Measurements from ENCODE around the gene ZNF654.

Gene ZNF654

DNA sequence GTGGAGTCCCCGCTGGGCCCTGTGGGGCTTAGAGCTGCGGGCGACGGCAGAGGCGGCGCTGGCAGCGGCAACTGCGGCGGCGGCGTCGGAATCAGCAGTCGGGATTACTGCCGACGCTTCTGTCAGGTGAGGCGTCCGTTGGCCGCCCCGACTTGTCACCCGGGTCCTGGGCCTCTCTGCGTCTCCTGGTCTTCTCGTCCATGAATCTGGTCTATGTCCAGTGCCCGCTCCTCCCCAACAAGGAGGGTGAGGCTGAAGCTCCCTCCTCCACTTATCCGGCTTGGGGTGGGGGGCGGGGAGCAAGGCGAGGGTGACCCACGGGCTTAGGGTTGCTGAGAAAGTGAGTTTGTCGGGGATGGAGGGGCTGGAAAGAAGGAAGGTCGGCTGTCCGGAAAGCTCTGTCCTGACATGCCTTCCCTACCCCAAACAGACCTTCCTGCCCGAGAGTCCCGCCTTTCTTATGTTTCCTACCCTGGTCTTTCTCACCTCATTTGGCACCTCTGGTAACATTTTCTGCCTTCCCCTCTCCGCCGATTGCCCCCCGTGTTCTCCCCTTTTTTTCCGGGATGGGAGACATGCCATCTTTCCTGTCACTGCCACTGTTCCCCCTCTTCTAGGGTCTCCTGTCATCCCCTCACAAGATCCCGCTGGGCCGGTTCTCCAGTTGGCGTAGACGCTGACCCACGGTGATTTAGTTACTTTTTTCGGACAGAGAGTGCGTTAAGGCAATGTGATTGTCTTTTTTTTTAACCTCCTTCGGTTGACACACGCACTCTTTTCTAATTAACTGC, 520 bp downstream of the ZNF654 start:
- H3K27ac ChIP-seq: peak overlapping the region; percentile 92
- TF ChIP-seq CTCF (conservative IDR thresholded peaks at IDR 0.05) (no peak), ZFX (IDR thresholded peaks at IDR 0.05) (no peak)

DNA sequence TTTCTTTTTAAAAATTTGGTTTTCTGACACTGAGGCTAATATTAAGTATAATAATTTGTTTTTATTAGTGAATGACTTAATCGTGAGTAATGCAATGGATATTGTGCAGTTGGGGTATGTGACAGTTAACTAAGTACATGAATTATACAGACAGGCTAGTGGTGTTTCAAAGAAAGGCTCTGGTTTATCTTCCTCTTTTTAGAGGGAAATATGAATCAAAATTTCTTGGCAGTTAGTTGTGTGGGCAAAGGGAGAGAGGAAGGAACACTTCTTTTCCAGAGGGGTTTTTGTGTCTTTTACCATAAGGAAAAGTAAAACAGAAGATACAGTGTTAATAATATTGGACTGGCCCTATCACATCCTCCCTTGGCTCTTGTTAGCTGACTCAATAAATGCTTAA, 2.7 kb downstream of the ZNF654 start:
- TF ChIP-seq ZFX (IDR thresholded peaks at IDR 0.05) (no peak), CTCF (conservative IDR thresholded peaks at IDR 0.05) (no peak)
- H3K27ac ChIP-seq: no peak overlapping the region

DNA sequence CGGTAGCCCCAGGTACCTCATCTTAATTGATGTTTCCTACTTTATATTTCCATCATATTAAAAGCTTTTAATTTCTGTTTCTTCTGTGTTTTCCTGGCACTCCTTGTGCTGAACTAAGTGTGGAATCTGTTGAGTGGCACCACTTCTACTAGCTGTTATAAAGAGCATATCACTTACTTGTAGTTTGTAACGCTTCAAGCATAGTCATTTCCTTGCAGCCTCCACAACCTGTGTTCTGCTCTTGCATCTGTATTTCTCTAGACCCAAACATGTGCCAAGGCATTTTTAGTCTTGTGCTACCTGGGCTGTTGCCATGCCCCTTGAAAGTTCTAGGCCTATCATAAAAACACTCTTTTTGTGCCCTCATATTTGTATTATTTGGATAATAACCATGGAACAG, 16.0 kb downstream of the ZNF654 start:
- TF ChIP-seq CTCF (conservative IDR thresholded peaks at IDR 0.05) (no peak), ZFX (IDR thresholded peaks at IDR 0.05) (no peak)
- H3K27ac ChIP-seq: no peak overlapping the region

DNA sequence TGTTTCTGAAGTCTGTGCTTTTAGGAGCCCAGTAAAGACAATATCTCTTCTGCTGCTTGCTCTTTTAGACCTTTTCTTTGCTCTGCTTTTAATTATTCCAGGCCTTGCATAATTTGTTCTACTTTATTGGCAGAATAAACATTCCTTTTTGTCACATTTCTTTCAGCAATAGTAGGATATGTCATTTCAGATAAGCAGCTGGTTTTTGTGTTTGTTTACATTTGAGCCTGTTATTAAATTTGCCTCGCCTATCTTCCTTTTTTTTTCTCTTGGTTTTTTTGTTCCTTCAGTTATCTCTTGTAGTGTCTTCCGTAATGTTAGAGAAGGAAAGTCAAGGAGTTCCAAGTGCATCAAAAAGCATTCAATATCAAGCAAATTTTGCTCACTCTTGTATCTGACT, 16.4 kb downstream of the ZNF654 start:
- no peak overlapping the region for H3K27ac ChIP-seq
- TF ChIP-seq ZFX (IDR thresholded peaks at IDR 0.05) (no peak), CTCF (conservative IDR thresholded peaks at IDR 0.05) (no peak)

DNA sequence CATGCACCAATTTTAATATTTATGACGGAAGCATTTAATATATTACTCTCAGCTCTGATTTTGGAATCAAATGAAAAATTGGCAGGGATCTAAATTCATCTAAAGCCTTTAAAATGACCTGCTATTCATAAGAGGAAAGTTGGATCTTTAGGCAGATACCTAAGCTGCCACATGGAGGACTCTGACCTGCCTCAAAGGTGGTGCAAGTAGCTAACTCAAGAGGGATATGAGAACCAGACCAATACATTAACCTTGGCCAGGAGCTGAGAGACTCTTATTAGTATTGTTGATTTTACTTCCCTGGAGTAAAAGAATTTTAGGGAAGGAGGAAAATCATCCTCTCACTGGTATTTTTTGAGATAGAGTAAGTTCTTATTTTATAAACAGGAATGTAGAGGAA, 17.7 kb downstream of the ZNF654 start:
- no peak for TF ChIP-seq CTCF (conservative IDR thresholded peaks at IDR 0.05)
- H3K27ac ChIP-seq: no peak overlapping the region

GRCh38 chr3:88078932-88079331, 19.9 kb downstream of the ZNF654 start:
- TF ChIP-seq CTCF (conservative IDR thresholded peaks at IDR 0.05) (no peak), ZFX (IDR thresholded peaks at IDR 0.05) (no peak)
- no peak overlapping the region for H3K27ac ChIP-seq

DNA sequence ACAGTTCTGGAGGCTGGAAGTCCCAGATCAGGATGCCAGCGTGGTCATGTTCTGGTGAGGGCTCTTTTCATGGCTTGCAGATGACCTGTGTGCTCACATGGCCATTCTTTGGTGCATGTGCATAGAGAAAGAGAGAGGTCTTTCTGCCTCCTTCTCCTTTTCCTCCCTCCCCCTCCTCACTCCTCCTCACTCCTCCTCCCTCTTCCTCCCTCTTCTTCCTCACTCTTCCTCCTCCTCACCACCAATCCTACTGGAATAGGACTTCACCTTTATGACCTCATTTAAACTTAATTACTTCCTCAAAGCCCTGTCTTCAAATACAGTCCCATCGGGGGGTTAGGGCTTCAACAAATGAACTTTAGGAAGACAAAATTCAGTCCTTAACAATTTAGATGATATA, 23.8 kb downstream of the ZNF654 start:
- H3K27ac ChIP-seq: no peak overlapping the region
- TF ChIP-seq ZFX (IDR thresholded peaks at IDR 0.05): no peak
- no peak for TF ChIP-seq CTCF (conservative IDR thresholded peaks at IDR 0.05)
